ENCODE measurements around the gene RNF220. TPM values are rescaled to one million over a fixed set of nuclear protein-coding genes. Genes with fewer than 3 reads are reported as not detected.
"Not testable (repeated sequence)": the region's sequence is repeated elsewhere in the genome, so short reads cannot be mapped to it uniquely, and the experiment has no call there.

RNF220 gene
- total RNA-seq, 2 donors from 2014 or later: 86.8 to 92.1 TPM

DNA sequence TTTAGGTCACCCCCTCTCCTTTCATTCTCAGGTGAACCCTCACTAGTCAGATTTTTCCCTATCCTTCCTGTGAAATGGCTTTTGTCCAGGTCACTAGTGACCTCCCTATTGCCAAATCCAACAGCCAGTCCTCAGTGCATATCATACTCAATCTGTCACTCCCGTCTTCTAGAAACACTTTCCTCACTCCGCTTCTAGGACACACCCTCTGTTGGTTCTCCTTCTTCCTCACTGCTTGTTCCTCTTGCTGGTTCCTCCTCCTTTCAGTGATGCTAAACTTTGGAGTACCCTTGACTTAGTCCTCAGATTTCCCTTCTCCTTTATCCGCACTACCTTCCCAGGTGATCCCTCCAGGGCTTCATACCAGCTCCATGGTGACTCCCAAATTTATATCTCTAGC lies 94.3 kb downstream of the RNF220 start:
- Mint-ChIP-seq H3K27ac (no peak overlapping the region), H3K36me3 (ENCODE audit: insufficient read depth in 2 of 2) (no peaks in the 10 kb centered on the region), H3K9me3 (no peaks in the 10 kb centered on the region), H3K4me1 (ENCODE audit: low read depth) (no peaks in the 10 kb centered on the region), H3K4me3 (no peak overlapping the region), H3K27me3 (ENCODE audit: low read depth) (peaks cover 7% of the 10 kb centered on the region)
- DNase-seq (no peak), ATAC-seq (replicated peaks in 1 of 2) (no peak)

DNA sequence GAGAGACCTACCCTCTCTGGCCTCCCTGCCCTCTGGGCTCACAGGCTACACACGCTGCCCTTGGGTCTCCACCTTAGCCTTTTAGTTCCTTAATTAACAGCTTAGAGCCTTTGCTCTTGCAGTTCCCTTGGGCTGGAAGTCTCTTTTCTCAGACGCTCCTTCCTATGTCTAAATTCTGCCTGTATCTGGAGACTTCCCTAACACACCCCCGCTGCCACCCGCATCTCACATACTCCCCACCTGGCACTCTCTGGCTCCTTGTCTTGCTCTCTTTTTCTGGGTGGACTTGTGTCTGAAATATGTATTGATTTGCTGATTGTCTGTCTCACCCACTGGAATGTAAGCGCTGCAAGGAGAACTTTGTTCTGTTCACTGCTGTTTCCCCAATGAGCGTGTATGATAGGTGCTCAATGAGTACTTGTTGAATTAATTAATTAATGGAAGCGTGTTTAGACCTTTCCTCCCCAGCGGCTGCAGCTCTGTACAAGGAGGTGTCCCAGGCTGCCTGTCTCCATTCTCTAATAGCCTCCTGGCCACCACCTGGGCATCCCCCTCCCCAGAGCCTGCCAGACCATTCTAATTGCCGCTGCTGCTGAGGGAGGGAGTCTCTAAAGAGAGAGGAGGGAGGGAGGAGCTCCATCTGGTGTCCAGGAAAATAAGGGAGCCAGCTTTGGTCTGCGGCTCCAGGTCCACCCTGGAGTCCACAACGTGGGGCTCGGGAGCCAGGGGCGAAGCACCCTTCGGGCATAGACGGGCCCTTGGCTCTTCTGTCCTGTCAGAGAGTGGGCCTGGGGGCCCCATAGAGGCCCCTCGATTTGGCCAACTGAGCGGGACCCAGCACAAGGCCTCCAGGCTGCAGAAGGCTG lies 95.4 kb downstream of the RNF220 start:
- Mint-ChIP-seq H3K27ac (no peak overlapping the region), H3K4me3 (no peak overlapping the region), H3K36me3 (ENCODE audit: insufficient read depth in 2 of 2) (no peaks in the 10 kb centered on the region), H3K27me3 (ENCODE audit: low read depth) (peaks cover 7% of the 10 kb centered on the region), H3K9me3 (no peaks in the 10 kb centered on the region), H3K4me1 (ENCODE audit: low read depth) (no peaks in the 10 kb centered on the region)
- DNase-seq (no peak), ATAC-seq (replicated peaks in 1 of 2) (no peak)

DNA sequence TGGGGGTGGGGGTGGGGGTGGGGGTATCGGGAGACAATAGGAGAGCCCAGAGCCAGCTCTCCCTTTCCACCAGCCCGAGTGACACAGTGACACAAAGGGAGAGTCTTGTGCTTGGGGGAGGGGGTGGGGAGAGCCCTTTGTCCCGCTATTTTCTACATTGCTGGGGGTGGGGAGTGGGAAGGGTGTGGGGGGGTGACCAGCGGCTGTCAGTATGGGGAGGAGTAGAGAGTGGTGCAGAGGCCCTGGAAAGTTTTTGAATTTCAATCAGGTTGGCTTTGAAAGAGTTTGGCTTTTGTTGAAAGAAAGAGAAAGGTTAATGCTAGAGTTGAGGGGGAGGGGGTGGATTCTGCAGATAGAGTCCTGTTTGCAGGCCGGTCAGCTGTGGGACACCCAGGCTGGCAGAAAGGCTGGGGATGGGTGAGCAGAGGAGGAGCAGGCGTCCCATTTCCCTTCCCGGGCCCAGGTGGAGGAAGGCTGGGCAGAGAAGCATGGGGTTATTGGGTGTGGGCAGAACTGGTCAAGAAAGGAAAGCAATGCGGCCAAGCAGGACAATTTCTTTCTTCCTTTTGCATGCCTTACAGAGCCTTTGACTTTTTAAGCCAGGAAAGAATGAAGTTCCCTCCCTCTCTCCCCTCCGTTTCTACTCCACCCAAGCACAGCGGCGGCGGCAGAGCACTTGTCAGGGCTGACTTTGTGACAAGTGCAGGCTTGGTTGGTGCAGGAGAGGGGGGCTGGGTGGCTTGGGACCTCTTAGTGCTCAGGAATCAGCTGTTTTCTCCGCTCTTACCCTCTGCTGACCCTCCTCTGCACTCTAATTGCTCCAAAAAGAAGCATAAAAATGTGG lies 96.2 kb downstream of the RNF220 start:
- Mint-ChIP-seq H3K27me3 (ENCODE audit: low read depth) (no peaks in the 10 kb centered on the region), H3K36me3 (ENCODE audit: insufficient read depth in 2 of 2) (no peaks in the 10 kb centered on the region), H3K9me3 (no peaks in the 10 kb centered on the region), H3K4me3 (no peak overlapping the region), H3K4me1 (ENCODE audit: low read depth) (no peaks in the 10 kb centered on the region), H3K27ac (no peak overlapping the region)
- ATAC-seq (replicated peaks in 1 of 2): no peak
- no peak for DNase-seq

DNA sequence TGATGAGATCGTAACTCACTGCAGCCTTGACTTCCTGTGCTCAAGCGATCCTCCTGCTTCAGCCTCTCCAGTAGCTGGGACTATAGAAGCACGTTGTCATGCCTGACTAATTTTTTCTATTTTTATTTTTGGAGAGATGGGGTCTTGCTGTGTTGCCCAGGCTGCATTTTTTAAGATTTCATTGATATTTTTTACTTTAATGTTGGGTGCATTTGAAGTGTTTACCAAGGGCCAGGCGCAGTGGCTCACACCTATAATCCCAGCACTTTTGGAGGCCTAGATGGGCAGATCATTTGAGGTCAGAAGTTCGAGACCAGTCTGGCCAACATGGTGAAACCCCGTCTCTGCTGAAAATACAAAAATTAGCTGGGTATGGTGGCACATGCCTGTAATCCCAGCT lies 97.8 kb downstream of the RNF220 start:
- H3K4me1 Mint-ChIP-seq (ENCODE audit: low read depth); ATAC-seq (replicated peaks in 1 of 2); H3K36me3 Mint-ChIP-seq (ENCODE audit: insufficient read depth in 2 of 2); H3K9me3 Mint-ChIP-seq; H3K27me3 Mint-ChIP-seq (ENCODE audit: low read depth); DNase-seq; H3K4me3 Mint-ChIP-seq; H3K27ac Mint-ChIP-seq: not testable (repeated sequence)

DNA sequence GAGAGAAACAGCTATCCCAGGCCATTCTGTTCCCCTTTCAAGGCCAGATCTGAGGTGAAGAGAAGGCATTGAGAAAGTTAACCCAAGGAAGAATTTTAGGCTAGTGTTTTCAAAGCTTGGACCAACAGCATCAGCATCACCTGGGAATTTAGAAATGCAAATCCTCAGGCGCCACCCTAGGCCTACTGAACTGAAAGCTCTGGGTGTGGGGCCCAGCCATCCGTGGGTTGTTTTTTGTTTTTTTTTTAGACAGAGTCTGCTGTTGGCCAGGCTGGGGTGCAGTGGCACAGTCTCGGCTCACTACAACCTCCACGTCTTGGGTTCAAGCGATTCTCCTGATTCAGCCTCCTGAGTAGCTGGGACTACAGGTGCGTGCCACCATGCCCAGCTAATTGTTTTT lies 98.6 kb downstream of the RNF220 start:
- Mint-ChIP-seq H3K4me3 (no peak overlapping the region), H3K27me3 (ENCODE audit: low read depth) (no peaks in the 10 kb centered on the region), H3K36me3 (ENCODE audit: insufficient read depth in 2 of 2) (no peaks in the 10 kb centered on the region), H3K9me3 (no peaks in the 10 kb centered on the region), H3K27ac (no peak overlapping the region), H3K4me1 (ENCODE audit: low read depth) (no peaks in the 10 kb centered on the region)
- ATAC-seq (replicated peaks in 1 of 2) (no peak), DNase-seq (no peak)

DNA sequence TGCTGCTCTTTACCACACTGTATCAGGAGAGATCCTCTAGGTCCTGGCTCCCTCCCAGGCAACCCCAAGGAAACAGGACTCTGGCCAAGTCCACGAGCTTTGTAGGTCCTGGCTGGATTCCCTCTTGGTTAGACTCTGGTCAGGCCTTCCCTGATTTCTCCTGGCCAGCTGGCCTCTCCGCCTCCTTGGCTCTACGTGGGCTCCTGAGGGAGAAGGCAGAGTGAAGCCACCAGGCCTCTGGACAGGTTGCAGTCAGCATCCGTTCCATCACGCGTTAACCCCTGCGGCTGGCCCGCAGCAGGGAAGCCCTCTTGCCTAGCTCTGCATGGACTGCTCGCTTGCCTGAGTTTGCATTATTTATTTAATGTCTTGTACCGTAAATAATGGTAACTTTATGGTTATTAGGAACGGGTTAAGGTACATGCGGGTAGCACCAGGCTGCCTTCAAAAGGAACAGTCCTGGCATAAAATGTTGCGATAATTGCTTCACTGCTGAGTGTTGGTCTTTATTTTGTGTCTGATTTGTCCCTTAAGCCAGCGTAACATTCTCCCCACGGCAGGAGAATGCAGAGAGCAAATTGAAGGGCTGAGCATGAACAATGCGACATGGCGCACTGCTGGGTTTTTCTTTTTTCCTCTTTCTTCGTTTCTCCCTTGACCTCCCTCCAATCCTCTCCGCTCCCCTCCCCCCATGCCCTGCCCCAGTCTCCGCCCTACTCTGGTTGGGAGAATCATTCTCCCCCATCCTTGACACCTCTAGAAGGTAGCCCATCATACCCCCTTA lies 100.3 kb downstream of the RNF220 start:
- H3K4me1 Mint-ChIP-seq (ENCODE audit: low read depth): peaks cover under 1% of the 10 kb centered on the region

DNA sequence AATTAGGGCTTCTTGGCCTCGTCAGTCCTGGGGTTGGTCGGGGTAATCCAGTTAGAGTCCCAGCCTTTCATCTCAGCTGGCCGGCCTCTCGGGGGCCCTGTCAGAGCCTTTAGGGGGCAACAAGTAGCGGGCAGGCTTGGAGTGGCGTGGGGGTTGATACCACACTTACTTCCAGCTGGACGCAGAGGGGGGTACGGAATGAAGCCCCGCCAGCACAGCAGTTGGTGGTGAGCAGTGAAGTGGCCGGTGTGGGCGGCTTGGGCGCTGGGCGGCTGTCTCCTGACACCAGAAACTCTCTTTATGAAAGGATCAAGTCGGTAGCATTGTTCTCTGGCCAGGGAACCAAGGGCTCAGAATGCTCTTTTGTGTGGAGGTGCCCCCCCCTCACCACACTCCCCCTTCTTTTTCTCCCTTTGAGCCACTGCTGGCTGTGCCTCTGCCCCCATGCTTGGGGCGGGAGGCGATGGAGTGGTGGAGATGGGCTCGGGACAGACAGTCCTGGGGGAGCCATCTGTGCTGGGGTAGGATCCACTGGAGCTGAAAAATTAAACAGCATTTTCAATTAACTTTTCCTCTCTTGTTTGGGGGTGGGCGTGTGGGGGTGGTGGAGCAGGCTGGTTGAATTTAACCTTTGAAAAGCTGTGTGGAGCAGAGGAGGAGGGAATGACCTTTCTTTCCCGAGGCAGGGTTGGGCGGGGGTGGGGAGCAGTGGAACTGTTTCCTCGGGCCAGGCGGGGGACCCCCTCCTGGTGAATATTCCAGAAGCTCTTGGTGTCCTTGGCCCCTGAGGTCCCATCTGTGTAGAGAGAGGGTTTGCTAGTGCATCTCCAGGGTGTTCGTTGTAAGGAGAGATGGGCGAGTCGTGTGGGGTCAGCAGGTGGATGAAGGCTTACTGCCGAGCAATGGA lies 102.7 kb downstream of the RNF220 start:
- Mint-ChIP-seq H3K27ac (no peak overlapping the region), H3K4me1 (ENCODE audit: low read depth) (peaks cover 24% of the 10 kb centered on the region), H3K27me3 (ENCODE audit: low read depth) (peaks cover 16% of the 10 kb centered on the region), H3K4me3 (no peak overlapping the region), H3K9me3 (no peaks in the 10 kb centered on the region), H3K36me3 (ENCODE audit: insufficient read depth in 2 of 2) (no peaks in the 10 kb centered on the region)
- ATAC-seq (replicated peaks in 1 of 2) (no peak), DNase-seq (no peak)

More for the DNA sequence above, 100.3 kb downstream of the RNF220 start:
- no peak for ATAC-seq (replicated peaks in 1 of 2)
- peaks cover 7% of the 10 kb centered on the region for H3K27me3 Mint-ChIP-seq (ENCODE audit: low read depth)
- no peak overlapping the region for H3K27ac Mint-ChIP-seq
- DNase-seq: no peak
- no peak overlapping the region for H3K4me3 Mint-ChIP-seq
- H3K36me3 Mint-ChIP-seq (ENCODE audit: insufficient read depth in 2 of 2): no peaks in the 10 kb centered on the region
- no peaks in the 10 kb centered on the region for H3K9me3 Mint-ChIP-seq

DNA sequence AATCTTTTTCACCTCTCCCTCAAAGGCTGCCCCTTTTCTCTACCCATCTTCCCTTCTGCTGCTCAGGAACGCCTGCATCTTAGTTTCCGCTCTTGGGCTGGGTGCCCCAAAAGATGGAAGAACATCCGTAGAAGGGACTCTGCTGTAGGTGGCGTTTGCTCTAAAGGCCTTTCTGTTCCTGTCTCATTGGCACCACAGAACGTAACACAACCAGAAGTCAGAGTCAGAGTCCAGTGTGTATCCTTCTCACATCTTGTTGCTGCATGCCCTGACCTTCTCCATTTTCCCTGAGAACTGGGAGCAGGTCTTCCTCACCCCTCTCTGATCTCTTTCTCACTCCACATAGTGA lies 103.3 kb downstream of the RNF220 start:
- Mint-ChIP-seq H3K27ac (no peak overlapping the region), H3K9me3 (no peaks in the 10 kb centered on the region), H3K36me3 (ENCODE audit: insufficient read depth in 2 of 2) (no peaks in the 10 kb centered on the region), H3K4me3 (no peak overlapping the region), H3K4me1 (ENCODE audit: low read depth) (peaks cover 24% of the 10 kb centered on the region), H3K27me3 (ENCODE audit: low read depth) (peaks cover 16% of the 10 kb centered on the region)
- ATAC-seq (replicated peaks in 1 of 2) (no peak), DNase-seq (no peak)

DNA sequence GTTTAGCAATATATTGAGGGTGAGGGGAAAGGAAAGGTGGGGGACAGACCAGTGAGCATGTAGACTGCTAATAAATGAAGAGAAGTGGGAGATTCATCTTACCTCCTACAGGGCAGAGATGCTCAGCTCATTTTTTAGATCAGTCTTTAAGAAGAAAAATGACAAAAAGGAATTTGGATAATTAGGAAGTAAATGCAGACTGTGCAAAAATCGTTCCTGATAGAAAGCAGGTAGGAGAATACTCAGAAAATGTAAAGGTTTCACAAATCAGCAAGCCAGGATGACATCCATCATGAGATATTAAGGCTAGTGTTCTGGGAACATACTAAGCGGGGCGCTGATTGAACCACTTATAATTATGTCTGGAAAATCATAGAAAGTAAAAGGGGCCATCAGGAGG lies 106.3 kb downstream of the RNF220 start:
- no peaks in the 10 kb centered on the region for H3K9me3 Mint-ChIP-seq
- ATAC-seq (replicated peaks in 1 of 2) (no peak), DNase-seq (no peak)
- H3K4me3 Mint-ChIP-seq: peak overlapping the region; percentile 28 to 31
- H3K27me3 Mint-ChIP-seq (ENCODE audit: low read depth): peaks cover 33% of the 10 kb centered on the region
- H3K27ac Mint-ChIP-seq: peak overlapping the region; percentile 87
- peaks cover 24% of the 10 kb centered on the region for H3K4me1 Mint-ChIP-seq (ENCODE audit: low read depth)
- H3K36me3 Mint-ChIP-seq (ENCODE audit: insufficient read depth in 2 of 2): no peaks in the 10 kb centered on the region

DNA sequence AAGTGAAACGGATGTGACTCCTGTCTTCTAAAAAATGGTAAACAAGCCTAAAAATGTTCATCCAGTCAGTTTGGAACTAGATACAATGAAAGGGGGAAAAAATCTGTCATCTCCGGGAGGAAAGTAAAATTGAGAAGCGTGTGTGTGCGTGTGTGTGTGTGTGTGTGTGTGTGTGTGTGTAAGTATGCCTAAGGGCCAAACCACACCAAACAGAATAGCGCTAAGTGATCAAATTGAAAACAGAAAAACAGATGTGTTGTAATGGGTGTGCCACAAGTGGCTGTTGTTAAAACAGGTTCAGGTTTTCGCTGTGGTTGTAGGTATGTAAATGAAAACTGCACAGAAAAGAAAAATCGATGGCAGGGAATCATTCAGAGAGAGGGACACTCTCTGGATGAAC lies 106.7 kb downstream of the RNF220 start:
- H3K27ac Mint-ChIP-seq: peak overlapping the region; percentile 87
- H3K27me3 Mint-ChIP-seq (ENCODE audit: low read depth): peaks cover 35% of the 10 kb centered on the region
- H3K4me1 Mint-ChIP-seq (ENCODE audit: low read depth): peaks cover 24% of the 10 kb centered on the region
- ATAC-seq (replicated peaks in 1 of 2): peak; percentile 89
- peak overlapping the region; percentile 27 to 31 for H3K4me3 Mint-ChIP-seq
- no peaks in the 10 kb centered on the region for H3K9me3 Mint-ChIP-seq
- no peaks in the 10 kb centered on the region for H3K36me3 Mint-ChIP-seq (ENCODE audit: insufficient read depth in 2 of 2)
- DNase-seq: peak; percentile 42 to 49

DNA sequence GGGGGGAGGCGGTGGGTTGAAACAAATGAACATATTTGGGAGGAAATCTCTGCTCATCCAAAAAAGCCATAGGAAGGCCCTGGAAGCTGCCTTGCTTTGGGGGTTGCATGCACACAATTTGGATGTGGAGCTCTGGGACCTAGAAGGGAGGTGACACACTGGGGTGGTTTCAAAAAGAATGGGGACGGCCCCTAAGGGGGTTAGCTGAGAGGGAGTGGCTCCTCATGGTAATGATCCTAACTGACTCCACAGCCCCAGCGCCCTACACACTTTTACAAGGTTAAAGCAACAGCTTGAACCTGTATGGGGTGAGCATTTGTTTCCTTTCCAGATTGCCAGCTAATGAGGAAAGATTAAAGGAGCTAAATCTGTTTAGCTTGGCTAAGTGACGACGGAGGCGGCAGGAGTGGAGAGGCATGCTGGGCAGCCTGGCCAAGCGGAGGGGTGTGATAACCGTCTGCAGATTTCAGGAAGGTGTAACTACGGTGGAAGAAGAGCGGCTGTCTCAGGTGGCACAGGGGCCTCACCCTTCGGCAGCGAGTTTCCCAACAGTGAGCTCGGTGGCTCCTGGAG lies 107.3 kb downstream of the RNF220 start:
- Mint-ChIP-seq H3K27ac (no peak overlapping the region), H3K36me3 (ENCODE audit: insufficient read depth in 2 of 2) (no peaks in the 10 kb centered on the region), H3K9me3 (no peaks in the 10 kb centered on the region), H3K4me3 (peak overlapping the region; percentile 27 to 31), H3K4me1 (ENCODE audit: low read depth) (peaks cover 24% of the 10 kb centered on the region), H3K27me3 (ENCODE audit: low read depth) (peaks cover 41% of the 10 kb centered on the region)
- peak; percentile 28 to 39 for DNase-seq
- peak; percentile 74 to 76 for ATAC-seq (replicated peaks in 1 of 2)

DNA sequence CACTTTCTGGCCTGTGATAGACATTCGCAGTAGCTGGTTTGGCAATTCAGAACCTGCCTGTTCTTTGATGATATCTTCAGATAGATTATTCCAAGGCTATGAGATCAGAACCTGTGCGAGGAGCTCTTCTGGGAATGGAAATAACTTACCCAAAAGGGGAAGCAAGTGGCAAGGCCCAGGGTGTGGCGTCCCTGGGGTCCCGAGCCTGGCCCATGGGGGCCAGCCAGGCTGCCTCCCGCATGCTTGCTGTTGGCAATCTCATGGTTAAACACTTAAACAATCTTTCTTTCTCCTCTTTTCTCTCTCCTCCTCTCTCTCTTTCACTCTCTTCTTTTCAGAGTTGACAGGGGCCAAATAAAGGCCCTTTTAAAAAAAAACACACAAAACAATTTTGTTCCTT lies 108.1 kb downstream of the RNF220 start:
- Mint-ChIP-seq H3K27ac (no peak overlapping the region), H3K9me3 (no peaks in the 10 kb centered on the region), H3K27me3 (ENCODE audit: low read depth) (peaks cover 43% of the 10 kb centered on the region), H3K36me3 (ENCODE audit: insufficient read depth in 2 of 2) (no peaks in the 10 kb centered on the region), H3K4me1 (ENCODE audit: low read depth) (peaks cover 24% of the 10 kb centered on the region), H3K4me3 (no peak overlapping the region)
- ATAC-seq (replicated peaks in 1 of 2) (no peak), DNase-seq (no peak)

All from activated T-cell treated with anti-CD3 and anti-CD28 coated beads, Interleukin-2, amount 50 U/mL, for 72 hours (primary cell).